Measurements from ENCODE around the gene HVCN1. TPM values are rescaled to one million over a fixed set of nuclear protein-coding genes. Genes with fewer than 3 reads are reported as not detected.

HVCN1 gene
- total and polyA plus RNA-seq, 2 donors from 2014 or later = 4.7 to 7.1 TPM

- H3K27ac ChIP-seq (ENCODE audit: low read depth in 2 of 2, low read length in 2 of 2) = no peak overlapping the region
- H3K4me3 ChIP-seq (ENCODE audit: low read length in 3 of 3) = no peak overlapping the region
- H3K27me3 ChIP-seq (ENCODE audit: control insufficient read depth, insufficient read depth, low read length) = no peaks in the 10 kb centered on the region
- H3K9ac ChIP-seq (ENCODE audit: low read length in 3 of 3) = peak overlapping the region in 1 of 3 donors; percentile 26
- TF ChIP-seq CTCF (IDR thresholded peaks at IDR 0.05; ENCODE audit: borderline replicate concordance, extremely low read depth, insufficient read depth) = no peak
- DNase-seq (no peak), FAIRE-seq (no peak)
- intact Hi-C loops (cut with DNase I) = no loop called here
- peaks cover 2 to 23% (median 5%) of the 10 kb centered on the region in 3 donors for H3K36me3 ChIP-seq (ENCODE audit: control insufficient read depth in 2 of 3, insufficient read depth in 3 of 3, low read length in 3 of 3)
- peaks cover 0 to 9% (median 2%) of the 10 kb centered on the region in 3 donors for H3K4me1 ChIP-seq (ENCODE audit: control insufficient read depth in 2 of 3, insufficient read depth in 2 of 3, low read depth in 1 of 3, low read length in 3 of 3)
- H3K9me3 ChIP-seq (ENCODE audit: control insufficient read depth in 2 of 3, insufficient read depth in 1 of 3, low read length in 3 of 3) = no peaks in the 10 kb centered on the region
Measured at GRCh38 chr12:110733900-110734299, 45.0 kb upstream of the HVCN1 start.

GRCh38 chr12:110733089-110733715 lies 44.3 kb upstream of the HVCN1 start:
- intact Hi-C loops (cut with DNase I) = no loop called here
- peak overlapping the region in 1 of 2 donors; percentile 37 for H3K27ac ChIP-seq (ENCODE audit: low read depth in 2 of 2, low read length in 2 of 2)
- H3K4me3 ChIP-seq (ENCODE audit: low read length in 3 of 3) = no peak overlapping the region
- no peak for DNase-seq
- no peak for FAIRE-seq
- peaks cover 0 to 9% (median 2%) of the 10 kb centered on the region in 3 donors for H3K4me1 ChIP-seq (ENCODE audit: control insufficient read depth in 2 of 3, insufficient read depth in 2 of 3, low read depth in 1 of 3, low read length in 3 of 3)
- H3K27me3 ChIP-seq (ENCODE audit: control insufficient read depth, insufficient read depth, low read length) = no peaks in the 10 kb centered on the region
- no peak overlapping the region for H3K9ac ChIP-seq (ENCODE audit: low read length in 3 of 3)
- H3K9me3 ChIP-seq (ENCODE audit: control insufficient read depth in 2 of 3, insufficient read depth in 1 of 3, low read length in 3 of 3) = no peaks in the 10 kb centered on the region
- H3K36me3 ChIP-seq (ENCODE audit: control insufficient read depth in 2 of 3, insufficient read depth in 3 of 3, low read length in 3 of 3) = peaks cover 4 to 30% (median 7%) of the 10 kb centered on the region in 3 donors
- TF ChIP-seq CTCF (IDR thresholded peaks at IDR 0.05; ENCODE audit: borderline replicate concordance, extremely low read depth, insufficient read depth) = no peak

GRCh38 chr12:110732572-110732971 lies 43.7 kb upstream of the HVCN1 start:
- no peak for DNase-seq
- peaks cover 0 to 9% (median 2%) of the 10 kb centered on the region in 3 donors for H3K4me1 ChIP-seq (ENCODE audit: control insufficient read depth in 2 of 3, insufficient read depth in 2 of 3, low read depth in 1 of 3, low read length in 3 of 3)
- FAIRE-seq = no peak
- no peak for TF ChIP-seq CTCF (IDR thresholded peaks at IDR 0.05; ENCODE audit: borderline replicate concordance, extremely low read depth, insufficient read depth)
- H3K9me3 ChIP-seq (ENCODE audit: control insufficient read depth in 2 of 3, insufficient read depth in 1 of 3, low read length in 3 of 3) = no peaks in the 10 kb centered on the region
- intact Hi-C loops (cut with DNase I) = no loop called here
- H3K9ac ChIP-seq (ENCODE audit: low read length in 3 of 3) = no peak overlapping the region
- H3K36me3 ChIP-seq (ENCODE audit: control insufficient read depth in 2 of 3, insufficient read depth in 3 of 3, low read length in 3 of 3) = peaks cover 5 to 30% (median 10%) of the 10 kb centered on the region in 3 donors
- peak overlapping the region in 1 of 2 donors; percentile 37 for H3K27ac ChIP-seq (ENCODE audit: low read depth in 2 of 2, low read length in 2 of 2)
- no peak overlapping the region for H3K4me3 ChIP-seq (ENCODE audit: low read length in 3 of 3)
- no peaks in the 10 kb centered on the region for H3K27me3 ChIP-seq (ENCODE audit: control insufficient read depth, insufficient read depth, low read length)

Measured in kidney (tissue), 14 donors.